Uterus (tissue), 2 donors: ENCODE results near the gene INAFM2.

Experiments used
- CTCF ChIP-seq, 4 experiments: fragments of 200-600 bp in 2 of 4; fragments of 450-650 bp in 2 of 4; sonication (generic) in 2 of 4; IDR thresholded peaks; one replicate each; pipeline ENCODE4 v1.5.1; 2016 to 2019; ENCODE audit warnings: antibody characterized with exemption in 4 of 4, mild to moderate bottlenecking in 2 of 4, moderate library complexity in 1 of 4
- POLR2A ChIP-seq, 2 donors: fragments of 450-650 bp; IDR thresholded peaks; one replicate each; pipeline ENCODE4 v1.6.1; 2016; ENCODE audit warnings: antibody characterized with exemption in 2 of 2, mild to moderate bottlenecking in 1 of 2, moderate library complexity in 1 of 2

GRCh38 chr15:40360015-40360414 is 36.5 kb downstream of the INAFM2 start:
- no peak for TF ChIP-seq CTCF (IDR thresholded peaks at IDR 0.05)
- no peak for TF ChIP-seq POLR2A (IDR thresholded peaks at IDR 0.05)
